MV-4-11 (cell line): ENCODE measurements around the gene RELT.

ENCODE experiments used
- DNase-seq: peaks from one replicate; lab custom pipeline; 2025; lab: John Stamatoyannopoulos, UW

The RELT gene

GRCh38 chr11:73376803-73377629 lies 817 bp downstream of the RELT start:
- peak; percentile 85 for DNase-seq

- DNase-seq: no peak
Observed at GRCh38 chr11:73379189-73379880, 3.1 kb downstream of the RELT start.

GRCh38 chr11:73380331-73380730 lies 4.1 kb downstream of the RELT start:
- DNase-seq: no peak

DNA sequence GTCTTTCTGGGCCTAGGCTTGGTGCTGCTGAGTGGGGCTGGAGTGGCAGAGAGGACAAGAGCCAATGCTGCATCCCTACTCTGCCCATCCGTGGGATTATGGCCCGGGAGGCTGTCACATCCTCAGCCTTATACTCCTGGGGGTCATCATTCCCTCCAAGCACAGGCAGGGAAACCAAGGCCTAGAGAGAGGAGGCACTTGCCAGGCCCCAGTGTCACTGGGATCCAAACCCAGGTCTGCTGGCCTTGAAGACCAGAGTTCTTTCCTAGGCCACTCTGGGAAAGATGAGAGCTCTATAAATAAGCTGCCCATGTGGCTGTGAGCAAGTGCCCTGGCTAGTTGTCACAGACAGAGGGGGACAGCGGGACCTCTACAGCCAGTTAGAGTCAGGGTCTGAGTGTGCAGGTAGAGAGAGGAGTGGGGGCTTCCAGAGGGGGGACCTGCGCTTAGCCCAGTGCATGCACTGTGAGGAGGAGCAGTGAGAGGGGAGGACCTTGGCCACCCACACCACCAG lies 4.8 kb downstream of the RELT start:
- DNase-seq: no peak

GRCh38 chr11:73381589-73381988 lies 5.4 kb downstream of the RELT start:
- peak; percentile 47 for DNase-seq

GRCh38 chr11:73382183-73382582 lies 6.0 kb downstream of the RELT start:
- DNase-seq: no peak

DNA sequence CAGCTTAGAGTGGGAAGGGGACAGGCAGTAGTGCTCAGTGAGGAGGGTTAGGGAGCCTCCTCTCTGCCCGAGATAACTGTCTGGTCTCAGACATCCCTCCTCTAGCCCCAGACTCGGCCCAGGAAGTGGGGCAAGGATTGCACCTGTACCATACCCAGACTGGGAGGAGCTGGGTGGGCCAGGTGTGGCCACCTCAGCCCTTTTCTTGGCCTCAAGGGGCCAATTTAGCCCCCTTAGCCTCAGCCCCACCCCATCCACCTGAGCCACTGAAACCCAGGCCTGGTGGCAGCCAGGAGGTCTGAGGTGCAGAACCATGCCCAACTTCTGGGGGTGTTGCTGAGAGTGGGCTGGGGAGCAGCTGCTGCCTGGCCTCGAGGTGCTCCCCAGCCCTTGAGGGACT lies 6.5 kb downstream of the RELT start:
- DNase-seq: no peak

DNA sequence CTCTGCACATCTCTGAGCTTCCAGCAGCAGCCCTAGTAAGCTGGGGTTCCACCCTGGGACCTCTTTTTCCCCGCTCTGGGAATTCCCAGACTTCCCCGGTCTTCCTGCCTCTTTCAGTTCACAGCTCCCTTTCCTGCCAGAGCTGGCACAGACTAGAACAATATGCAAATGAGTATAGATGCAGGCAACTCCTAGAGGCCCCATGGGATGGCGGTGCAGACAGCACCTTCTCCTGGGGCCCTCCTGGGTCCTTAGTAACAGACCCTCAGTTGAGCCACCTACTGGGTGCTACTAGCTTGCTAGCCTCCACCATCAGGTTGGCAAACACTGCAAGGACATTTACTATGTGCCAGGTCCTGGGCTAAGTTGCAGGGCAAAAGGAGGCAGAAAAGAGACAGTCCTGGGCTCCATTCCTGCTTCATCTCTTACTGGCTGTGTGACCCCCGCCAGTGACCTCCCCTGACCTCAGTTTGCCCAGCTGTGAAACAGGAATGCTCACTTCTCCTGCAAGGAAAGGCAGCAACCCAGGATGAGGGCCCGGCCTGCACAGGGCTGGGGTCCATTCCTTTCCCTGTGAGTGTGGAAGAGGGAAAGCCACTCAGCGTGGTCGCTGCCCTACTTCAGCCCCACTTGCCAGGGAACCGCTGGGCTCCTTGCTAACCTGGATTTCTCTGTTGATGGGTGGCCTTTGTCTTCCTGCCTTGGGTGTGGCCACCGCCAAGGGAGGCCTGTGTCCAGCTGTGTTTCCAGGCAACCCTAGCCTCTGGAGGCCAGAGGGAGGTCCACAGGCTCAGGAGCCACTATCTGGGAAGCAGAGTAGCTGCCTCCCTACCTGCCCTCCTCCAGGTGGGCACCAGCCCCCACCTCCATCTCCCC lies 7.3 kb downstream of the RELT start:
- no peak for DNase-seq

DNA sequence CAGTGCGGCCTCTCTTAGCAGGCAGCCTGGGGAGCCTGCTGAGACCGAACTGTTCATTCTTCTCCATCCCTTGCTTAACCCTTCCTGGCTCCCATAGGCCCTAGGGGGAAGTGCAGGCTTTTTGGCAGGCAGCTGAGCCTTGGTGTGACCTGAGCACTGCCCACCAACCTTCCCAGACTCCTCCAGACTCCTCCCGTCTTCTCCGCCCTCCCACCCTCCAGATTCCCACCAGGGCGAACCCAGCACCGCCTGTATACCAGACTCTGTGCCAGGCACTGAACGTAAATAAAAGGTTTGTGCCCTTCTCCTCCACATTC lies 7.9 kb downstream of the RELT start:
- peak; percentile 20 for DNase-seq

- DNase-seq: no peak
Observed at GRCh38 chr11:73384531-73384871, 8.3 kb downstream of the RELT start.

GRCh38 chr11:73384872-73385689 lies 8.9 kb downstream of the RELT start:
- peak; percentile 99 for DNase-seq

DNA sequence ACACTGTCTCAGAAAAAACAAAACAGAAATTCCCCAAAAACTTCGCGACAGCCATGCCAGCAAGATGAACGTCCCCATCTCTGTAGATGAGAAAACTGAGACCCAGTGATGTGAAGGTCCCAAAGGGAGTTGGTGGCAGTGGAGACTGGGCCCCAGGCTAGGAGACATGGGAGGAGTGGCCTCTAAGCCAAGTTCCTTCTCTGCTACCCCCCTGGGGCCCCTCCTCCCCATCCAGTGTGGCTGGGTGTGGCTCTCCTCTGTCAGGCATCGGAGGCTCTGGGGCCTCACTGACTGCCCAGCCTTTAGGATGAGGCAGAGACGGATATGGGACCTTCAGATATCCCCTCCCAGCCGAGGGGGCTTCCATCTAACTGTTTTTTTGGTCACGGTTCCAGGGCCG lies 9.8 kb downstream of the RELT start:
- DNase-seq: peak; percentile 87

DNA sequence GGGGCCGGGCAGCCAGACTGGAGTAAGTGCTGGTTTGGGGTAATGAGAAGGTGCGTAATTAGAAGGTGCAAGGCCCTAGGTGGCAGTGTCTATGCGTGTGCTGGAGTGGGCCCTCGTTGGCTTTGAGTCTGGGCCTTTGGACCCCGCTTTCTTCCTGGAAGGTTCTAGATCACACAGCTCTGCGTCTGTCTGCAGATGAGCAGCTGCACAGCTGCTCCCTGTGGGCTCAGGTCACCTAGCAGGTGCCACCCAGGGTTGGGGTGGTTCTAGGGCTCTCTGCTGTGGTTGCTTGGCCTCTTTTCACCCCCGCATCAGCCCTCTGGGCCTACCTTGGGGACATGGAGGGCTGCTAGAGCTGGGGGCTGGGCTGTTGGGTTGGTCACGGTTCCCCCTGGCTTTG lies 10.3 kb downstream of the RELT start:
- DNase-seq: no peak

DNA sequence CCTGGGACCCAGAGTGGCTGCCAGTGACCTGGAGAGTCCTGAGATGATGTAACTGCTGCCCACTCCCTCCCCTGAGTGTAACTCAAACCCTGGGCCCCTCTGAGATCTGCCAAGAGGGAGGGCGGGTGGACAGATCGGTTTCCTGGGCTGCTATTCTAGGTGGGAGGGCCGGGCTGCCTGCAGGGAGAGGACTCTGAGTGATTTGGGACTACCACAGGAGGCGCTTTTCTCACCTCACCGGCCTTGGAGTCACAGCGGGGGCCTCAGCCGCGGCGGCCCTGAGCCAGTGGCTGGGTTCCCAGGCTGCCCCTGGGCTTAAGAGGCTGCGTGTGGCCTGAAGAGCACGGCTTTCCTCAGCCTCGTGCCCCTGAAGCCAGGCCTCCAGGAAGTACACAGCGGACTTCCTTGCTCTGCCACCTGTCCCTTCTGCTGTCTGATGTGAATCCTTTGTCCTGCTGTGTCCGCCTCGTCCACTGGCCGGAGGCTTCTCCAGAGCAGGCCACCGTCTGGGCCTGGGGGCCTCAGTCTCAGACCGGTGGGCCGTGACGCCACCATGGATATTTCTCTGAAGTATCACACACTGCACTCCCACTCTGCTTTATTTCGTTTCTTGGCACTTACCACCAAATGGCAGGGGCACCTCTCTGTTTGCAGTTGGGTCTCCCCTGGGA lies 11.5 kb downstream of the RELT start:
- DNase-seq: peak; percentile 68

DNA sequence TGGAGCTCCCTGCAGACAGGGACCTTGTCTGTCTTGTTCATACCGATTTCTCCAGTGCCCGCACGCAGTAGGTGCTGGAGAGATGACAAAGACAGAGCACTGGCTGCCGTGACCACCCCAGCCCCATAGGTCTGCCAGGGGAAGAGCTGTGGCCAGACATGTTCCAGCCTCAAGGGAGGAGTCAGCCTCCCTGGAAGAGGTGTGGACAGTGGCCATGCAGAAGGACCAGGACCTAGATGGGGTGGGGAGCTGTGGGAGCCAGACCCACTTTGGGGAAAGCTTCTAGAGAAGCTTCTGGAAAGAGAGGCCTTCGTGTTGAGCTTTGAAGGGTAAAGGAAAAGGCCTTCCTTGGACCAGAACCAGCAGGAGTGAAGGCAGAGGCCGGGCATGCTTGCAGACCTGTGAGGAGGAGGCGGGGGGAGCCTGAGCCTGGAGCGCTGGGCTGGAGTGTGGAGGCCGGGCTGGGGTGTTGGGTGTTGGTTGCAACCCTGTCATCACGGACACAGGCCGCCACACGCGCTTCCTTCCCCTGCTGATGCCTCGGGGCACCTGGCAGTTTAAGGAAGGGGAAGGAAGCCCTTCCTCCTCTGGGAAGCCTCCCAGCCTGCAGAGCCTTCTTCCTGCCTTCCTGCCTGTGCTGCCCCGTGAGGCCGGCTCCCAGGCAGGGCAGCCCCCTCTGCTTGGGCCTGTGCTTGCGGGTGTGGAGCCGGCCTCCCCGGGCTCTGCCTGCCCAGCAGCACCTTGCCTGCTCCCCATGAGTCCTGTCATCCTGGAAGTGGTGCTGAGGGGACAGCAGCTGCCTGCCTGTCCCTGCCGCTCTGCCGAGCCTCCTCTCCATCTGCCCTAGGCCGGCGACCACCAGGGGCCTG lies 12.3 kb downstream of the RELT start:
- DNase-seq: peak; percentile 71

DNA sequence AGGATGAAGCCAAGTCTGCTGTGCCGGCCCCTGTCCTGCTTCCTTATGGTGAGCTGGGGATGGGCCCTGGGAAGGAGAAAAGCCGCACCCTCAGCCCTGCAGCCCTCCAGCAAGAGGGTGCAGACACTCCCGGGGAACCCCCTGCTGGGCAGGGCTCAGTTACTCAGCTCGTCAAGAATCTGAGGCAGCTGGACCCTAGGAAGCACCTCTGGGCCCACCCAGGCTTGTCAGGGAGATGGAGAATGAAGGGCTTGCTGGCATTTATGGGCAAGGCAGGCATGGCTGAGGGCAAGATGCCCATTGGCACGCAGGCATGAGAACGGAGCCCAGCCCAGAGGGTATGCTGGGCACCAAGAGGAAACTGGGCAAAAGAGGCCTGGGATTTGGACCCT lies 12.9 kb downstream of the RELT start:
- DNase-seq: no peak

- peak; percentile 31 for DNase-seq
Observed at GRCh38 chr11:73389916-73390315, 13.7 kb downstream of the RELT start.

DNA sequence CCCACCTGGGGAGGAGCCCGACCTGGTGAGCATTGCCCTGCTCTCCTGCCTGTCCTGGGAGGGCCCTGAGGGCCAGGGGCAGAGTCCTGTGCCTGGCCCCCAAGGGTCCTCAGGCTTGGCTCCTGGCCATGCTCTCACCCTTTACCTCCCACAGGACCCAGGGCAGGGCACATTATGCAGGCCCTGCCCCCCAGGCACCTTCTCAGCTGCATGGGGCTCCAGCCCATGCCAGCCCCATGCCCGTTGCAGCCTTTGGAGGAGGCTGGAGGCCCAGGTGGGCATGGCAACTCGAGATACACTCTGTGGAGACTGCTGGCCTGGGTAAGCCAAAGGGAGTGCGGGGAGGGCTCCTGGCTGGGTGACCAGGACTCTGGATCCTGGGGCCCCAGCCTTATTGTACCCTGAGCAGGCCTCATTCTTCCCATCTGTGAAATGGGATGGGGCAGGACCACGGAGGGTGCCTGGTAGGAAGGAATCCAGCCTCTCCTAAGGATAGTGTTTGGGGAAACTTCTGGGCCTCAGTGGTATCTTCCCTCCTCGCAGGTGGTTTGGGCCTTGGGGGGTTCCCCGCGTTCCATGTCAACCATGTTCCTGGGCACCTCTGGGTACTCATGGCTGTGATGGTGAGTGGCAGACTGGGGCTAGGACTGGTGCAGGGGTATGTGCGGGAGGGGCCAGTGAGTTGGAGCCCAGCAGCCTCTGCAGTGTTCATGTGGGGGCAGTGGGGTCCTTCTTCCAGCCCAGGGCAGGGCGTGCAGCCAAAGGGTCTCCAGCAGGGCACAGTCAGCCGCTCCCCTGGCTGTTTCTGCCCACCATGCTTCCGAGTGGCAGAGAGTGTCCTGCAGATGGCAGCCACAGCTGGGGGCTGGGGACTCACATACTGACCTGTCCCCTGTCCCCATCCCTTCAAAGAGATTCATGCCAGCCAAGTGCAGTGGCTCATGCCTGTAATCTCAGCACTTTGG lies 14.7 kb downstream of the RELT start:
- no peak for DNase-seq

DNA sequence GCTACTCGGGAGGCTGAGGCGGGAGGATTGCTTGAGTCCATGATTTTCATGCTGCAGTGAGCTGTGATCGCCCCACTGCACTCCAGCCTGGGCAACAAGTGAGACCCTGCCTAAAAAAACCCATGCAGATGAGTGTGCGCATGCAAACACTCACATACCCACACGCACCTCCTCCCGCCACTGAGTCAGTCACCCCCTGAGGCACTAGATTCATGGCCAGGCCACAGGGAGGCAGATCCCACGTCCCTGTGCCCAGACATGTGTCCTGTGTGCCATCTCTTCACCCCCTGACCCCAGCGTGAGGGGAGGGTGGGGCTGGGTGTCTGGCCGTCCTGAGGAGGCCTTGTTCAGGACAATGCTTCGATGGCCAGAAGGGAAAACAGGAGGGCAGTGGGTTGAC lies 15.5 kb downstream of the RELT start:
- DNase-seq: no peak
